Nucleus accumbens (tissue), 56 donors: ENCODE results near the gene NTSR1.

Source experiments
- DNase-seq, 56 donors: peaks; one replicate each; lab custom pipeline; 2025; lab: John Stamatoyannopoulos, UW

NTSR1 gene

DNA sequence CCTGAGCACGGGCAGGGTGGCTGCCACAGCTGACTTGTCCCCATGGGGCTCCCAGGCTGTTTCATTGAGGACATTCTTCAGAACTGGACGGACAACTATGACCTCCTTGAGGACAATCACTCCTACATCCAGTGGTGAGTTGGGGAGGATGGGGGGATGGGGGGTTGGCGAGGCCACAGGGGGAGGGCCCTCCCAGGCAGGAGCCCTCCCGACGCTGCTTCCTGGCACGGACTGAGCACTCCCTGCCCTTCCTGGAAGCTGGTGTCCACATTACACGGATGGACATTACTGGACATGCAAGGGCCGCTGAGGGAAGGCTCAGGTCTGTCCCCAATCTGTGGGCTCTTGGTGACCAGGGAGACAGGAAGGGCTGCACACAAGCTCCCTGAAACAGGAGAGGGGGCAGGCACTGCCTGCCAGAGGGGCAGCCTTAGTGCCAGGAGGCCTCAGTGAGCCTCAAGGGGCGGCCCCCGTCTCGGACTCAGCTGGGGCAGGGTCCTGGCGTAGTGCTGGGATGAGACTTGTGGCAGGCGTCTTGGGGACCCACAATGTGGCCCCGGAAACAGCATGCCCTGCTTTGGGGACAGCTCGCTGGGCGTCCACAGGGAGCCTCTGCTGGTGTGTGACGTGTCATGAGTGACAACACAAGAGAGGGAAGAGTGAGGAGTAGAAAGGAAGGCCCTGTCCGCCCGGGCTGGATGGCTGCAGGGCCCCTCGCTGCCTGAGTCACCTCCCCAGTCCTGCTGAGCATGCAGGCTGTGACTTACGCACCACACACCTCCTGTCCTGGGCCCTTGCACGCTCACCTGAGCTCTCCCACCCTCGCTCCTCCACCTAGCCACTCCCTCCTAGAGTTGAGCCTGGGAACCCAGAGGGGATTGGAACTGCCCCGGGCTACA is 101.1 kb downstream of the NTSR1 start:
- no peak for DNase-seq

GRCh38 chr20:62811320-62811719 is 102.7 kb downstream of the NTSR1 start:
- no peak for DNase-seq

DNA sequence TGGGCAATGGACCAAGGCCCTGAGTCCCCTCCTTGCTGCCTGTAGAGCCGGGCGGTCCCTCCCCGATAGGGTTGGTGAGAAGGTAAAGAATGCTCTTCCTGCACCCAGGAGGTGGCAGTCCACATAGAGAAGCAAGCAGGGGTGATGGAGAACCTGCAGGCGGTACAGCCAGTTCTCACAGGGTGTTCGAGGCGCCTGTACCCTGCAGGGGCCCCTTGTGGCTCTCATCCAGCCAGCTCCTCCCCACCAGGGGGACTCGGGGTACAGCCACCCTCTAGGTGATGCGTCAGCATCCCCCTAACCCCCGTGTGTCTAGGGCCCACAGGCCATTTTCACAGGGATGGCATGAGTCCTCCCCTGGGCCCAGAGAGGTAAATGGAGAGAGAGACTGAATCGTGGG is 103.1 kb downstream of the NTSR1 start:
- no peak for DNase-seq
